ENCODE measurements around the gene ALDH5A1.

The ALDH5A1 gene

DNA sequence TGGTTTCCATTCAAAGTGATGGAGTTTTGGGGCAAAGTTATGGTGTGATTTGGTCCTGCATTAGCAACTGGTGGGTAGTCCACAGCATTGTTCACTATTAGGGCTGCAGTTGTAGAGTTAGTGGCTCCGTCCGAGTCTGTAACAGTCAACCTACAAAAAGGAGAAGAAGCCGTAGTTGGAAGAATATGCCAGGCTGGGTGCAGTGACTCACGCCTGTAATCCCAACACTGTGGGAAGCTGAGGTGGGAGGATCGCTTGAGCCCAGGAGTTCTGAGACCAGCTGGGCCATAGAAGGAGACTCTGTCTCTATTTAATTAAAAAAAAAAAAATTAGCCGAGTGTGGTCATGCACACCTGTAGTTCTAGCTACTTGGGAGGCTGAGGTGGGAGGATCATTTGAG lies 81.7 kb downstream of the ALDH5A1 start:
- no peak for FAIRE-seq

DNA sequence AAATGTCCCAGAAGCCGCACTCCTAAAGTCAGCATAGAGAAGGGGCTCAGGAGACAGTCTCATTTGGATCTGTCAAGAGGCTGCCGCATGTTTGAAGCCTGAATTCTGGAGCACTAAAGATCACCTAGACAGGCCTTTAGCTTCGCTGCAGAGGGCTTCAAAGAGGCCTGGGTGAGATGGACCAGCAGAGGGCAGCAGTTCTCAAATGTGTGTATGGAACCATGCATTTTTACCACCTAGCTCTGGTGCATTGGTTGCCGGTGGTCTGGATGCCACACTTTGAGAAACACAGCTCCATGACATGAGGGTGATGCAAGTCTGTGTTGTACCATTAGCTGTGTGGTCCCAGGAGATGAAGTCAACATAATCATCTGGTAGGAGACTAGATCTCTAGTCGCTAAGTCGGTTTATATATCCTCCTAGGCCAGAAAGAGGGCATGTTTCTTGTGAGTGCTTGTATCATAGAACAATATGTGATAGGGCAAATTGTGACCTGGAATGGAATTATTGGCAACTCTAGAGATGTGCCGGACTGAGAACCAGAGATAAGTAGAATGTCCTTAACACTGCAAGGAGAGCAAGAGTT lies 86.4 kb downstream of the ALDH5A1 start:
- no peak for FAIRE-seq

DNA sequence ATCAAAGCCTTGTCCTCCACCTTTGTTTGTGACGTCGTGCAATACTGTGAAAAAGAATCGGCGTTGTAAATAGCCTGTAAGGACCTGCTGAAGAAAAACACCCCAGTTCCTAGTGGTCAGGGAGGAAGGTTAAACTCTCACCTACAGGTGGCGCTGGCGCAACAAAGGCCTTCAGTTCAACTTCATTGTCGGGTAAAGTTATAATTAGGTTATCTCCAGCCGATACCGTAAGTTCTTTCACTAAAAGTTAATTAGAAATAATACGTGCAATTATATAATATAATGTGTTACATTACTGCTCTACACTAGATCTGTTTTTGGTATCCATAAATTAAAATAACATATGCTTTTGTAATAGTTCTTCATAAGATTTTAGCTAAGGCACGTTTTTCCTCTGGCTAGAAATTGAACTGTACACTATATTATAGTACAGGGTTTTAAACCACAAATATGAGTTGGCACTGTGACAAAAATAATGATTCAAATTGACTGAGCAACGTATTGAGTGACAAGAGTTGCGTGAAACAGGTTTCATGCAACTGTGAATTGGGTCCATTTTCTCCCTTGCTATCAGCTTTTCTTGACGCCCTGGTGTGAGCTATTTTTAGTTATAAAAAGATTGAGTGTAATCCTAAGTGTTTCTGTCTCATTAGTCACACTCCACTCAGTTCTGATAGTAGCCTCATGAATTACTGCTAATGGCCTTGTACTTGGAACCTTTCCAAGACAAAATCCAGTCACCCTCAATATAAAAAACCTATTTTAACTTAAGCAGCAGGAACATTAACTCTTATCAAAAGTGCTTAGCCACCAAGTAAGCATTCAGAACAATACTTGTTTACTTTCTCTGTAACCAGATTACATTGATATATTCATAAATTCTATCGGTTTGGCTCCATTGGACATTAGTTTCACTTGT lies 89.0 kb downstream of the ALDH5A1 start:
- peak; percentile 95 for FAIRE-seq

DNA sequence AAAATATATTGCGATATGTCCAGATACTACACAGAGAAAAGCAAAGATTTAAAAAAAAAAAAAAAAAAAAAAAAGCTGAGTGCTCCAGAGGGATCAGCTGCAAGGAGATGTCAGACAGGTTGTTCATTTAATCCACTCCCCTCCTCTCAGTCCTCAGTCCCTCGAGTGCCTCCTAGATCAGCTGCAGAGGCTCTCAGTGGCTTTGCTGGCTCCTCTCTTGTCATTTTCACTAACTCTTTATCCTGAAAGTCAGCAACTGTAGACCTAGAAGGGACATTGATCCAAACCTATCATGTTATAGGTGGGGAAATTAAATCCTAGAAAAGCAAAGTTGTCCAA lies 89.6 kb downstream of the ALDH5A1 start:
- FAIRE-seq: no peak

Measured in A204.1 (cell line).